OCI-LY7 (cell line): ENCODE results near the gene CREB5. TPM values are rescaled to one million over a fixed set of nuclear protein-coding genes. Genes with fewer than 3 reads are reported as not detected.
"Not testable (repeated sequence)": the region's sequence is repeated elsewhere in the genome, so short reads cannot be mapped to it uniquely, and the experiment has no call there.

ENCODE experiments used
- BruUV-seq: library from RNA; stranded (reverse); fragments of 400-500 nt; replicated peaks from 2 replicates; lab custom pipeline; 2021; lab: Mats Ljungman, UMichigan
- CTCF ChIA-PET: fragments of 300-600 bp; sonication (Branson Sonifier 250); formaldehyde crosslinking; loops from one replicate; lab custom pipeline; 2022; ENCODE audit warnings: antibody characterized with exemption; ENCODE audit not compliant: unreplicated experiment; lab: Charles Lee
- POLR2A ChIA-PET: fragments of 300-600 bp; sonication (Branson Sonifier 250); formaldehyde crosslinking; loops from one replicate; lab custom pipeline; 2022; ENCODE audit warnings: antibody characterized with exemption; lab: Charles Lee
- DNase-seq: peaks from one replicate; pipeline ENCODE4 v3.0.0-alpha.2; 2015; ENCODE audit warnings: low spot score
- H2AFZ ChIP-seq: fragments of 200-600 bp; sonication (generic), shearing (Covaris generic); 2 replicates; pipeline ENCODE4 v1.6.1; 2014; ENCODE audit warnings: mild to moderate bottlenecking, antibody characterized with exemption, low read length, moderate library complexity
- H3K27ac ChIP-seq: fragments of 200-600 bp; sonication (generic); 2 replicates; pipeline ENCODE4 v1.5.1; 2014; ENCODE audit warnings: mixed run types, low read depth, mild to moderate bottlenecking, moderate library complexity, low read length, inconsistent platforms; ENCODE audit not compliant: poor library complexity, severe bottlenecking
- H3K36me3 ChIP-seq: fragments of 200-600 bp; sonication (generic); 2 replicates; pipeline ENCODE4 v1.6.1; 2014; ENCODE audit warnings: mild to moderate bottlenecking, antibody characterized with exemption, low read length, moderate library complexity, mixed read lengths; ENCODE audit not compliant: insufficient read depth
- H3K4me1 ChIP-seq: fragments of 200-600 bp; sonication (generic); 2 replicates; pipeline ENCODE4 v1.5.1; 2014; ENCODE audit warnings: mild to moderate bottlenecking, low read length; ENCODE audit not compliant: insufficient read depth, poor library complexity, severe bottlenecking
- H3K4me2 ChIP-seq: fragments of 200-600 bp; sonication (generic); 2 replicates; pipeline ENCODE4 v1.6.1; 2014; ENCODE audit warnings: mild to moderate bottlenecking, low read length
- H3K4me3 ChIP-seq: fragments of 200-600 bp; sonication (generic); 2 replicates; pipeline ENCODE4 v1.5.1; 2014; ENCODE audit warnings: mild to moderate bottlenecking, low read depth, low read length; ENCODE audit not compliant: poor library complexity, severe bottlenecking
- H3K79me2 ChIP-seq: fragments of 200-600 bp; sonication (generic); 2 replicates; pipeline ENCODE4 v1.6.1; 2016; ENCODE audit warnings: low read depth, mild to moderate bottlenecking, low read length, moderate library complexity, mixed read lengths; ENCODE audit not compliant: insufficient read depth
- H3K9me2 ChIP-seq: fragments of 200-600 bp; sonication (generic); 2 replicates; pipeline ENCODE4 v1.6.1; 2016; ENCODE audit warnings: mild to moderate bottlenecking, low read length, mixed read lengths; ENCODE audit not compliant: insufficient read depth
- H3K9me3 ChIP-seq: fragments of 200-600 bp; sonication (generic); 2 replicates; pipeline ENCODE4 v1.6.1; 2014; ENCODE audit warnings: mild to moderate bottlenecking, mixed run types, low read length, mixed read lengths
- H4K20me1 ChIP-seq: fragments of 200-600 bp; sonication (generic); 2 replicates; pipeline ENCODE4 v1.6.1; 2014; ENCODE audit warnings: mild to moderate bottlenecking, antibody characterized with exemption, low read length, moderate library complexity, mixed read lengths; ENCODE audit not compliant: insufficient read depth
- CTCF ChIP-seq: fragments of 200-600 bp; sonication (generic); conservative IDR thresholded peaks from 2 replicates; pipeline ENCODE4 v1.5.1; 2014; ENCODE audit warnings: mild to moderate bottlenecking, antibody characterized with exemption, low read length, moderate library complexity, mixed read lengths
- EZH2phosphoT487 ChIP-seq: fragments of 200-600 bp; sonication (generic); IDR thresholded peaks from 2 replicates; pipeline ENCODE4 v1.6.1; 2018; ENCODE audit warnings: low read depth, borderline replicate concordance, mild to moderate bottlenecking, mixed run types, antibody characterized with exemption, low read length, moderate library complexity, mixed read lengths
- intact Hi-C: fragments of 100-400 bp; cut with micrococcal nuclease; formaldehyde crosslinking; loops from one replicate; pipeline ENCODE4 v1.10.0; 2022; ENCODE audit not compliant: unreplicated experiment
- total RNA-seq, 2 experiments: library from RNA; depleted of rRNA in 1 of 2; stranded (reverse); fragments of >200 nt in 1 of 2; shearing (Covaris generic) in 1 of 2; gene quantifications; 2 replicates each; pipeline ENCODE4 v1.2.3, GENCODE V29; 2014 to 2022

The CREB5 gene
- total RNA-seq, 2 experiments from 2014 or later = 2.0 to 13.3 TPM

DNA sequence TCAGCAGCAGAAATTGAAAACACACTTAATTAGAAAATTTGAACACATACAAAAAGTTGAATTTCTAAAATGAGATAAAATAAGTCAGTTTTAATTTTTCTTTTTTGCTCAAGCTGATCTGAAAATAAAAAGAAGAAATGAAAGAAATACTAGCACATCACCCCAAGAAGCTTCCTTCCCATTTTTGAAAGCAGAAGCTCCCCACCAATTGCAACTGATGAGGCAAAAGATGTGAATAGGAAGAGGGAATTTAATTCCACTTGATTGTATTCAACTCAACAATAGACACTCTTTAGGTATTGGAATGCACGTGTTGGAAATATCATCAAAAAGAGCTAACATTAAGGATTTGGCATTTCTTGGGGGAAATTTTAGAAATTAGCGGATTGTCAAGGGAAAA, 370.0 kb downstream of the CREB5 start:
- ChIA-PET CTCF (no interaction called here), POLR2A (interaction anchor here (0.6 to 1.0 kb wide), 4 partner anchors 9 to 1697 kb away, joined by 3 to 5 read pairs (median 4); no protein-coding TSS in a partner anchor)
- no TSS peak for BruUV-seq
- no peaks in the 10 kb centered on the region for H3K9me2 ChIP-seq
- TF ChIP-seq CTCF (no peak), EZH2phosphoT487 (no peak)
- H3K36me3 ChIP-seq = no peaks in the 10 kb centered on the region
- no peak overlapping the region for H3K4me3 ChIP-seq
- H3K79me2 ChIP-seq = no peaks in the 10 kb centered on the region
- intact Hi-C loops = no loop called here
- no peak overlapping the region for H2AFZ ChIP-seq
- H3K27ac ChIP-seq = no peak overlapping the region
- no peaks in the 10 kb centered on the region for H4K20me1 ChIP-seq
- no peaks in the 10 kb centered on the region for H3K9me3 ChIP-seq
- H3K4me1 ChIP-seq = peaks cover 18% of the 10 kb centered on the region
- peak overlapping the region; percentile 26 for H3K4me2 ChIP-seq
- no peak for DNase-seq

GRCh38 chr7:28784171-28784902, 372.0 kb downstream of the CREB5 start:
- H3K9me2 ChIP-seq = no peaks in the 10 kb centered on the region
- intact Hi-C loops = no loop called here
- ChIA-PET CTCF (no interaction called here), POLR2A (no interaction called here)
- H3K9me3 ChIP-seq = no peaks in the 10 kb centered on the region
- H3K4me1 ChIP-seq = peaks cover 18% of the 10 kb centered on the region
- no peak overlapping the region for H3K4me3 ChIP-seq
- no peaks in the 10 kb centered on the region for H3K79me2 ChIP-seq
- H3K36me3 ChIP-seq = no peaks in the 10 kb centered on the region
- H2AFZ ChIP-seq = no peak overlapping the region
- H3K4me2 ChIP-seq = no peak overlapping the region
- no peak for DNase-seq
- no peaks in the 10 kb centered on the region for H4K20me1 ChIP-seq
- H3K27ac ChIP-seq = no peak overlapping the region
- TF ChIP-seq EZH2phosphoT487 = no peak
- no TSS peak for BruUV-seq

GRCh38 chr7:28785041-28785995, 373.0 kb downstream of the CREB5 start:
- TF ChIP-seq EZH2phosphoT487 = no peak
- TF ChIP-seq CTCF = no peak
- H3K79me2 ChIP-seq = no peaks in the 10 kb centered on the region
- no peak overlapping the region for H3K4me3 ChIP-seq
- BruUV-seq = no TSS peak
- no peak overlapping the region for H3K27ac ChIP-seq
- no peaks in the 10 kb centered on the region for H3K9me2 ChIP-seq
- DNase-seq = no peak
- no peaks in the 10 kb centered on the region for H3K9me3 ChIP-seq
- H2AFZ ChIP-seq = no peak overlapping the region
- H3K36me3 ChIP-seq = no peaks in the 10 kb centered on the region
- peaks cover 18% of the 10 kb centered on the region for H3K4me1 ChIP-seq
- no peak overlapping the region for H3K4me2 ChIP-seq
- ChIA-PET CTCF (no interaction called here), POLR2A (no interaction called here)
- intact Hi-C loops = no loop called here
- H4K20me1 ChIP-seq = no peaks in the 10 kb centered on the region

DNA sequence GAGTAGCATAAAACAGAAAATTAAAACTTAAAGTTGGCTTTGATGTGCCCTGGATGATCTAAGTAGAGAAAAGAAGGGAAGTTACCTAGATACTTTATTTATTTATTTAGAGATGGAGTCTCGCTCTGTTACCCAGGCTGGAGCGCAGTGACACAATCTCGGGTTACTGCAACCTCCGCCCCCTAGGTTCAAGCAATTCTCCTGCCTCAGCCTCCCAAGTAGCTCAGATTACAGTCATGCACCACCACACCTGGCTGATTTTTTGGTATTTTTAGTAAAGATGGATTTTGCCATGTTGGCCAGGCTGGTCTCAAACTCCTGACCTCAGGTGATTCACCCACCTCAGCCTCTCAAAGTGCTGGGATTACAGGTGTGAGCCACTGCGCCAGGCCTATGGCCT, 373.8 kb downstream of the CREB5 start:
- H3K79me2 ChIP-seq, BruUV-seq, H4K20me1 ChIP-seq, H3K9me2 ChIP-seq, POLR2A ChIA-PET, H2AFZ ChIP-seq, CTCF ChIA-PET, H3K4me3 ChIP-seq, H3K36me3 ChIP-seq, H3K4me2 ChIP-seq, DNase-seq, H3K9me3 ChIP-seq, H3K27ac ChIP-seq: not testable (repeated sequence)
- H3K4me1 ChIP-seq = peaks cover 18% of the 10 kb centered on the region
- intact Hi-C loops = loop anchor here (2.0 kb wide), 1 partner anchor 23 kb away; no protein-coding TSS in a partner anchor
